ENCODE results near the gene MSLN. TPM values are rescaled to one million over a fixed set of nuclear protein-coding genes. Genes with fewer than 3 reads are reported as not detected.

The MSLN gene
- total and polyA plus RNA-seq, 2 of the 8 experiments (the other 6 are each of a cell fraction or from before 2014, with no cell fraction given) = 0.28 to 0.50 TPM

- Histone ChIP-seq H3K18ac (ENCODE audit: extremely low read depth, low read length) (no peak overlapping the region), H3K27ac (ENCODE audit: low read depth, low read length) (no peak overlapping the region), H3K4me3 (ENCODE audit: extremely low read depth in 1 of 4, insufficient read depth in 2 of 4, low read depth in 3 of 4, low read length in 4 of 4) (no peak overlapping the region), H3K4me2 (ENCODE audit: insufficient read depth in 1 of 2, low read depth in 2 of 2, low read length in 2 of 2) (no peak overlapping the region), H2AFZ (ENCODE audit: low read length) (no peak overlapping the region), H3K23ac (ENCODE audit: insufficient read length) (no peak overlapping the region), H3K14ac (ENCODE audit: insufficient read length) (no peak overlapping the region), H3K9ac (replicated peaks in 1 of 4; ENCODE audit: extremely low read depth in 1 of 4, low read depth in 3 of 4, low read length in 3 of 4) (no peak overlapping the region), H4K5ac (ENCODE audit: insufficient read length, low read depth, low read length) (no peak overlapping the region), H2BK20ac (ENCODE audit: low read length) (no peak overlapping the region), H4K20me1 (replicated peaks in 1 of 2; ENCODE audit: control insufficient read depth in 1 of 2, insufficient read depth in 2 of 2, low read length in 2 of 2) (peaks cover 2 to 11% of the 10 kb centered on the region in 2 experiments), H2BK120ac (replicated peaks; ENCODE audit: low read depth, low read length) (no peak overlapping the region), H3K23me2 (ENCODE audit: low read depth, low read length) (no peaks in the 10 kb centered on the region), H2BK15ac (ENCODE audit: low read length) (no peak overlapping the region), H3K4me1 (replicated peaks in 1 of 4; ENCODE audit: control insufficient read depth in 3 of 4, insufficient read depth in 4 of 4, low read length in 3 of 4) (peaks cover 0 to 2% (median 0%) of the 10 kb centered on the region in 4 experiments; a peak in 2 of 7 replicates), H3K9me3 (ENCODE audit: insufficient read depth in 2 of 2, low read depth in 1 of 2, low read length in 1 of 2) (no peaks in the 10 kb centered on the region), H3K27me3 (replicated peaks in 1 of 4; ENCODE audit: control insufficient read depth in 3 of 4, extremely low read depth in 1 of 4, insufficient read depth in 3 of 4, low read length in 3 of 4) (no peaks in the 10 kb centered on the region), H4K8ac (ENCODE audit: extremely low read depth, insufficient read depth, low read length) (peak overlapping the region; percentile 25; the same call in 1 of the 2 replicates), H3K4ac (replicated peaks; ENCODE audit: insufficient read length, low read depth, low read length) (no peak overlapping the region), H3K36me3 (ENCODE audit: control insufficient read depth in 2 of 4, insufficient read depth in 4 of 4, low read length in 3 of 4) (peaks cover 0 to 3% (median 2%) of the 10 kb centered on the region in 4 experiments; a peak in 2 of 8 replicates), H2AK5ac (ENCODE audit: low read depth, low read length) (no peak overlapping the region), H3K79me1 (ENCODE audit: low read depth, low read length) (no peaks in the 10 kb centered on the region), H3K79me2 (ENCODE audit: control insufficient read depth in 1 of 2, insufficient read depth in 2 of 2, low read length in 2 of 2) (no peaks in the 10 kb centered on the region), H2BK12ac (ENCODE audit: low read depth, low read length) (no peak overlapping the region), H3K56ac (replicated peaks; ENCODE audit: insufficient read length, low read depth, low read length) (no peak overlapping the region), H4K91ac (replicated peaks; ENCODE audit: insufficient read length, low read length) (no peak overlapping the region), H2BK5ac (ENCODE audit: low read depth, low read length) (peak overlapping the region; percentile 60; the same call in 1 of the 2 replicates)
- CTCF ChIA-PET (ENCODE audit: partially characterized antibody) = interaction anchor here (0.7 to 35.8 kb wide), 7 partner anchors 10 to 50 kb away, joined by 3 to 977 read pairs (median 14); partner anchors contain the start of genes ANTKMT, CCDC78, CHTF18 and FBXL16
- no peak for FAIRE-seq
- POLR2A ChIA-PET (ENCODE audit: partially characterized antibody) = interaction anchor here (1.0 to 23.0 kb wide), 6 partner anchors 10 to 51 kb away, joined by 3 to 353 read pairs (median 5); partner anchors contain the start of genes ANTKMT, CCDC78, HAGHL and METRN
- no peak for DNase-seq (ENCODE audit: low read depth in 1 of 2, low spot score in 2 of 2)
- WGBS, 2 experiments (ENCODE audit: extremely low coverage in 1 of 2, insufficient coverage in 1 of 2, insufficient read length in 1 of 2, insufficient replicate concordance in 2 of 2, low coverage in 1 of 2, low lambda C conversion rate in 2 of 2, missing lambda C conversion rate in 1 of 2) = 95% methylated on average over 39 of the region's 49 CpGs; no CpG with 5 or more reads in 1 of the 2 experiments
- TF ChIP-seq RAD21 (IDR thresholded peaks at IDR 0.05 in 1 of 2, conservative IDR thresholded peaks at IDR 0.05 in 1 of 2; ENCODE audit: low read depth in 2 of 2, low read length in 2 of 2) (no peak), JUN (IDR thresholded peaks at IDR 0.05; ENCODE audit: low read depth, low read length) (no peak), ATF3 (IDR thresholded peaks at IDR 0.05; ENCODE audit: insufficient read depth, low read depth, low read length) (no peak), POLR2AphosphoS5 (IDR thresholded peaks at IDR 0.05; ENCODE audit: low read depth, low read length) (no peak), ASH2L (IDR thresholded peaks at IDR 0.05; ENCODE audit: low read length) (no peak), CHD1 (IDR thresholded peaks at IDR 0.05; ENCODE audit: low read depth, low read length) (no peak), SAP30 (IDR thresholded peaks at IDR 0.05; ENCODE audit: insufficient read depth, insufficient replicate concordance, low read length) (no peak), CTCF (IDR thresholded peaks at IDR 0.05; ENCODE audit: control extremely low read depth in 1 of 3, insufficient read depth in 1 of 3, low read depth in 1 of 3, low read length in 3 of 3) (no peak)
Measured at GRCh38 chr16:734208-734980, 26.1 kb upstream of the MSLN start.
